Adrenal gland (tissue), 12 donors: Measurements from ENCODE around the gene TOR1B. TPM values are rescaled to one million over a fixed set of nuclear protein-coding genes. Genes with fewer than 3 reads are reported as not detected.
"Not testable (repeated sequence)": the region's sequence is repeated elsewhere in the genome, so short reads cannot be mapped to it uniquely, and the experiment has no call there.

Source experiments
- DNase-seq, 7 donors: peaks; one replicate each; pipeline ENCODE4 v3.0.0-alpha.2; 2019 to 2020
- H3K27ac ChIP-seq, 5 donors: fragments of 200-600 bp; sonication (generic) in 4 of 5; 1 replicate in 3 of 5; 2 replicates in 2 of 5; pipeline versions ENCODE4 v1.5.1 to v1.8.0; 2016 to 2020; ENCODE audit warnings: mild to moderate bottlenecking in 1 of 5
- H3K27me3 ChIP-seq: fragments of 200-600 bp; 2 replicates; pipeline ENCODE4 v1.8.0; 2021
- H3K36me3 ChIP-seq, 2 donors: fragments of 200-600 bp; replicated peaks in 1 of 2; 1 replicate in 1 of 2; 2 replicates in 1 of 2; pipeline versions ENCODE4 v1.5.1 to v1.8.0; 2018 to 2022
- H3K4me1 ChIP-seq, 2 donors: fragments of 200-600 bp; replicated peaks in 1 of 2; 1 replicate in 1 of 2; 2 replicates in 1 of 2; pipeline versions ENCODE4 v1.5.1 to v1.8.0; 2018 to 2021
- H3K4me3 ChIP-seq, 4 donors: fragments of 200-600 bp; sonication (generic) in 3 of 4; one replicate each; pipeline ENCODE4 v1.5.1; 2016 to 2018
- H3K9me3 ChIP-seq, 3 donors: fragments of 200-600 bp; sonication (generic) in 1 of 3; replicated peaks in 1 of 3; 1 replicate in 2 of 3; 2 replicates in 1 of 3; pipeline versions ENCODE4 v1.5.1 to v1.8.0; 2016 to 2021
- CTCF ChIP-seq, 6 experiments: fragments of 450-650 bp in 4 of 6; fragments of 200-600 bp in 2 of 6; sonication (generic) in 1 of 6; IDR thresholded peaks; 1 replicate in 5 of 6; 2 replicates in 1 of 6; pipeline versions ENCODE4 v1.5.1 to v1.8.0; 2016 to 2021; ENCODE audit warnings: antibody characterized with exemption in 6 of 6, mild to moderate bottlenecking in 2 of 6, moderate library complexity in 1 of 6
- POLR2A ChIP-seq, 2 donors: fragments of 450-650 bp; IDR thresholded peaks; one replicate each; pipeline ENCODE4 v1.6.1; 2017; ENCODE audit warnings: antibody characterized with exemption in 2 of 2, mild to moderate bottlenecking in 2 of 2, moderate library complexity in 1 of 2
- WGBS, 4 donors: extraction: QIAGEN DNeasy Blood & Tissue Kit in 2 of 4; methylation state at CpG; one replicate each; pipeline versions ENCODE4 v1.1.5 to v1.1.7; 2013 to 2017; 5-methylcytosine and 5-hydroxymethylcytosine counted together
- intact Hi-C, 2 donors: fragments of 100-400 bp; cut with DNase I; formaldehyde crosslinking; loops; one replicate each; pipeline versions ENCODE4 v1.14.1 to v1.15.0; 2022 to 2023
- polyA plus RNA-seq, 3 donors: library from polyadenylated mRNA; stranded (reverse); fragments of 200-250 nt in 2 of 3; fragments of 350-450 nt in 1 of 3; fragmentation: Illumina TruSeq in 1 of 3; extraction: RNeasy Lipid Tissue Mini Kit (QIAGEN cat#74804) in 1 of 3; gene quantifications; one replicate each; pipeline ENCODE4 v1.2.3, GENCODE V29; 2013 to 2014
- total RNA-seq, 9 donors: library from RNA; depleted of rRNA in 4 of 9; stranded (reverse); fragments of >200 nt in 4 of 9; fragments of 120-200 nt in 1 of 9; fragmentation: NEBNext Ultra II Directional in 1 of 9; extraction: Animal tissue kit (Norgen Biotek cat#: 25700) in 1 of 9; gene quantifications; one replicate each; pipeline versions ENCODE4 v1.1.0 to v1.2.4, GENCODE V29; 2013 to 2023
- donor health status: healthy with polysubstance abuse.
- donor health status: Bipolar disorder and iron deficiency.
- donor health status: DM: yes; HTN: yes; CAD: no.
- donor health status: DM: no; HTN: no; CAD: no.
- donor health status: DM: no; HTN: no; CAD: no.
- donor health status: DM: yes; HTN: yes; CAD: no.

The TOR1B gene
- total and polyA plus RNA-seq, 12 donors: 9.8 to 36.3 (median 25.4) TPM

- TF ChIP-seq CTCF (IDR thresholded peaks at IDR 0.05) (no peak), POLR2A (IDR thresholded peaks at IDR 0.05) (no peak)
- H3K4me3 ChIP-seq: no peak overlapping the region
- H3K9me3 ChIP-seq: no peaks in the 10 kb centered on the region
- no peaks in the 10 kb centered on the region for H3K4me1 ChIP-seq
- no peak overlapping the region for H3K27ac ChIP-seq
- H3K27me3 ChIP-seq: peaks cover 7% of the 10 kb centered on the region
- intact Hi-C loops: loop anchor here (2.0 to 5.0 kb wide), 2 partner anchors 49 to 139 kb away; no protein-coding TSS in a partner anchor
- no peaks in the 10 kb centered on the region for H3K36me3 ChIP-seq
- DNase-seq: no peak
- 63 to 91% (median 87%) methylated on average over 1 of the region's 1 CpG for WGBS, 4 donors
Measured at GRCh38 chr9:129785866-129786265, 17.1 kb upstream of the TOR1B start.

GRCh38 chr9:129786481-129786880, 16.5 kb upstream of the TOR1B start:
- no peak overlapping the region for H3K4me3 ChIP-seq
- 78 to 80% (median 78%) methylated on average over 10 of the region's 10 CpGs for WGBS, 4 donors
- no peak overlapping the region for H3K27ac ChIP-seq
- H3K27me3 ChIP-seq: peaks cover 7% of the 10 kb centered on the region
- intact Hi-C loops: loop anchor here in 1 of 2 donors (5.0 kb wide), 1 partner anchor 139 kb away; no protein-coding TSS in a partner anchor
- TF ChIP-seq CTCF (IDR thresholded peaks at IDR 0.05) (no peak), POLR2A (IDR thresholded peaks at IDR 0.05) (no peak)
- H3K36me3 ChIP-seq: no peaks in the 10 kb centered on the region
- no peaks in the 10 kb centered on the region for H3K4me1 ChIP-seq
- DNase-seq: no peak
- no peaks in the 10 kb centered on the region for H3K9me3 ChIP-seq

GRCh38 chr9:129794549-129794948, 8.4 kb upstream of the TOR1B start:
- Histone ChIP-seq H3K36me3 (no peaks in the 10 kb centered on the region), H3K27ac (no peak overlapping the region), H3K4me1 (no peaks in the 10 kb centered on the region), H3K4me3 (no peak overlapping the region), H3K27me3 (no peaks in the 10 kb centered on the region), H3K9me3 (no peaks in the 10 kb centered on the region)
- 73 to 85% (median 82%) methylated on average over 8 of the region's 8 CpGs for WGBS, 4 donors
- no peak for DNase-seq
- intact Hi-C loops: no loop called here
- no peak for TF ChIP-seq CTCF (IDR thresholded peaks at IDR 0.05)
- TF ChIP-seq POLR2A (IDR thresholded peaks at IDR 0.05): no peak

- intact Hi-C loops, H3K4me1 ChIP-seq, H3K27me3 ChIP-seq, H3K4me3 ChIP-seq, DNase-seq, H3K27ac ChIP-seq, H3K9me3 ChIP-seq, H3K36me3 ChIP-seq: not testable (repeated sequence)
- WGBS, 4 donors: 40 to 80% (median 73%) methylated on average over 1 to 2 of the region's 2 CpGs
Measured at GRCh38 chr9:129796029-129796428, 7.0 kb upstream of the TOR1B start.

GRCh38 chr9:129798973-129799372, 4.0 kb upstream of the TOR1B start:
- TF ChIP-seq POLR2A (IDR thresholded peaks at IDR 0.05): no peak
- no peak for TF ChIP-seq CTCF (IDR thresholded peaks at IDR 0.05)
- Histone ChIP-seq H3K36me3 (no peaks in the 10 kb centered on the region), H3K4me1 (peaks cover 0 to 4% of the 10 kb centered on the region in 2 donors), H3K27me3 (no peaks in the 10 kb centered on the region), H3K9me3 (no peaks in the 10 kb centered on the region), H3K27ac (no peak overlapping the region), H3K4me3 (no peak overlapping the region)
- DNase-seq: no peak
- 51 to 62% (median 59%) methylated on average over 6 of the region's 6 CpGs for WGBS, 4 donors
- intact Hi-C loops: no loop called here
